Measurements from ENCODE around the gene MYH4.

MYH4 gene

GRCh38 chr17:10460062-10460461 is 9.3 kb downstream of the MYH4 start:
- no peak overlapping the region for H3K4me3 ChIP-seq (ENCODE audit: low read depth, low read length)
- no peak for TF ChIP-seq CTCF (IDR thresholded peaks at IDR 0.05; ENCODE audit: borderline replicate concordance, insufficient read depth, low read depth, low read length)

GRCh38 chr17:10458701-10459100 is 10.7 kb downstream of the MYH4 start:
- no peak overlapping the region for H3K4me3 ChIP-seq (ENCODE audit: low read depth, low read length)
- no peak for TF ChIP-seq CTCF (IDR thresholded peaks at IDR 0.05; ENCODE audit: borderline replicate concordance, insufficient read depth, low read depth, low read length)

- TF ChIP-seq CTCF (IDR thresholded peaks at IDR 0.05; ENCODE audit: borderline replicate concordance, insufficient read depth, low read depth, low read length): no peak
- H3K4me3 ChIP-seq (ENCODE audit: low read depth, low read length): no peak overlapping the region
These were observed 11.4 kb downstream of the MYH4 start for GRCh38 chr17:10457952-10458351.

- TF ChIP-seq CTCF (IDR thresholded peaks at IDR 0.05; ENCODE audit: borderline replicate concordance, insufficient read depth, low read depth, low read length): no peak
- H3K4me3 ChIP-seq (ENCODE audit: low read depth, low read length): no peak overlapping the region
These were observed 22.1 kb downstream of the MYH4 start for GRCh38 chr17:10447026-10447931.

DNA sequence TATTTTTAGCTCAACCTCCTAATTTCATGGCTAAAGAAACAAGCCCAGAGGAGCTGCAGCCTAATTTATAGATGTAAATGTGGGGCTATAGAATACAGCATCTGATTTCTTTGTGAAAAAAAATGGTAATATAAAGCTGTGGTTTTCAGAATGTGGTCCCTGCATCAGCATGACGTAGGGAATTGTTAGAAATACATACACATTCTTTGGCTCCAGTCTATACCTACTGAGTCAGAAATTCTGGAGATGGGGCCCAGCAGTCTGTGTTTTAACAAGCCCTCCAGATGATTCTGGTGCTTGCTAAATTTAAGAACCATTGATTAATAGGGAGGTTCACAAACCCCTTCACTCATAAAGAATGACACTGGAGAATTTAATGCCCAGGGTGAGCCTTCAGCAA is 29.5 kb downstream of the MYH4 start:
- H3K4me3 ChIP-seq (ENCODE audit: low read depth, low read length): no peak overlapping the region
- TF ChIP-seq CTCF (IDR thresholded peaks at IDR 0.05; ENCODE audit: borderline replicate concordance, insufficient read depth, low read depth, low read length): no peak

- H3K4me3 ChIP-seq (ENCODE audit: low read depth, low read length): no peak overlapping the region
- TF ChIP-seq CTCF (IDR thresholded peaks at IDR 0.05; ENCODE audit: borderline replicate concordance, insufficient read depth, low read depth, low read length): no peak
These were observed 34.3 kb downstream of the MYH4 start for GRCh38 chr17:10435096-10435495.

DNA sequence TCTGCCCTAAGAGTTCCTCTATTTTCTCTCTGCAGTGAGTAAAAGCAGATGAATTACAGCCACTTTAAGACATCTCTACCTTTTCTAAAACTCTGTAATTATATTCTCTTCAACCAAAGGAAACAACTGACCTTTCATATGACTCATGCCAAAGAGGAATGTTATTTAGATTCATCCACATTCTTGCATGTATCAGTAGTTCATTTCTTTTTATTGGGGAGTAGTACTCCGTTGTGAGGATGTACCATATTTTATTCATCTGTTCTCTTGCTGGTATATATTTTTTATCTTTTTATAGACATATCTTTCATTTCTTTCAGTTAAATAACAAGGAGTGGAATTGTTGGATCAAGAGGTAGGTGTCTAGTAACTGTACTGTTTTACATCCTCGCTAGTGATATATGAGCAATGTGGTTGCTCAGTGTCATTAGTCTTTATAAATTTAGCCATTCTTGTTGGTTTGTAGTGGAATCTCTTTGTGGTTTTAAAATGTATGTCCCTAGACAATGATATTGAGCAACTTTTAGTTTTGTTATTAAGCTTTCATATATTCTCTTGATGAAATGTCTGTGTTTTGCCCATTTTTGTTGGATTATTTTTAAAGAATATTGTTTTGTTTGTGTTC is 39.8 kb downstream of the MYH4 start:
- no peak for TF ChIP-seq CTCF (IDR thresholded peaks at IDR 0.05; ENCODE audit: borderline replicate concordance, insufficient read depth, low read depth, low read length)
- no peak overlapping the region for H3K4me3 ChIP-seq (ENCODE audit: low read depth, low read length)
